NCI-H524 treated with DMSO at 0.1 percent for 48 hours (cell line): ENCODE results near the gene ZNF488.

ENCODE experiments used
- DNase-seq: peaks from one replicate; lab custom pipeline; 2025; lab: John Stamatoyannopoulos, UW

Gene ZNF488

DNA sequence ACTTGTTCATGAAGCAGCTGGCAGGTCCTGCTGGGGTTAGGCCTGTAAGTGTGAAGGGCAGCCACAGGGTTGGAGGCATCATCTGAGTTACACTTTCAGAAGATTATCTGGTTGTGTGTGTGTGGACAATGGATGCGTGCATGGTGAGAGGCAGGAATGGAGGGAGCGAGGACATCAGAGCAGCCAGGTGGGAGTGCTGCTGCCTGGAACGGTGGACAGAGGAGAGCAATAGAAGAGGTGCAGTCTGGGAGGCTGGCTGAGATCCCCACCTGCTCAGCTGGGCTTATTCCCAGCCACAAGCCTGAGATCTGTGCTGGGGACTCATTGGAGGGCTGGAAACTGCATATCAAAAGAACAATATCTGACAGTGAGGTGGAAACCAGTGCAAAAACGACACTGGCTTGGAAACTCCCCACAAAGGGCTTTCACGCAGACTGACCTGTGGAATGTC lies 17.9 kb downstream of the ZNF488 start:
- no peak for DNase-seq

DNA sequence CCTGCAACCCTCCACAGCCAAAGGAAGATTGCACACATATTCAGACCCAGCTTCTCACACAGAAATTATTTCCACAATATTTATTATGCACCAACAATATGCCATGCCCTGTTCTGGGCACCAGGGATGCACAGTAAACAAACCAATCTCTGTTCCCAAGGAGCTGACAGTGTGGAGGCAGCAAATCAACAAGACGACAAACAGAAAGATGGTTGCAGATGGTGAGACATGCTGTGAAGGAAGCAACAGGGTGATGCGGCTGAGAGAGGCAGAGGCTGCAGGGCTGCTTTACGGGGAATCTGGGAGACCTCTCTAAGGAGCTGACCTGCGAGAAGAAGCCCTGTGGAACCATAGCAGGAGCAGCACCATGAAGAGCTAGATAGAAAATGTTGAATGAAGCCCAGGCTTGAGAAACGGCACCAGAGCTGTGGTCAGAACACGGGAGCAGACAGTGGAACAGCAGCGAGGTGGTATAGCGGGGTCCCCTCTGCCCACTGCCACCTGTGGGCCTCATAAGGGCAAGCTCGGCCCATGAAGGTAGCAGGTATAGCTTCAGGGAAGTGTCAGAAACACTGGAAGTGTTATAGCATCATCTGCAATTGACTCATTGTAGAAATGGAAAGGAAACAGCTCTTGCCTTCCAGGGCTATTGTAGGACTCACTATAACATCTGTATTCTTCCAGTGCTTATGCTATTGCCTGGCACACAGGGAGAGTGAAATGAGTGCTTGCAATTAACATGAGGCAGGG lies 18.5 kb downstream of the ZNF488 start:
- DNase-seq: no peak

DNA sequence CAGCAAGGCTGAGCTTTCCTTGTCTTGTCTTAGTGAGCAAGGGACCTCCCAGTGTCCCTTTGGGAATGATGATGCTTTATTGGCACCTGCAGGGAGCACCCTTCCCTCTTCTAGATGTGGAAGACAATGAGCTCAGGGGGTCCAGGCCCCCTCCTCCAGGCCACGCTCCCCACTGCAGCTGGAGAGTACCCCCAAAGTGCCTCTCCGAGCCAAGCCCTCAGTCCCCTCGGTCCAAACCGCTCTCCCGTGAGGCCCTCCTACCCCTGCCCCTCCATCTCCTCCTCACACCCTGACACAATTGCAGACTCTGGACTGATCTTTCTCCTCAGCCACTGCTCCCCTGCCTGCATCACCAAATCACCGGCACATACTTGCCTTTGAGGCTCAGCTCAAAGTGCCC lies 19.2 kb downstream of the ZNF488 start:
- DNase-seq: no peak

DNA sequence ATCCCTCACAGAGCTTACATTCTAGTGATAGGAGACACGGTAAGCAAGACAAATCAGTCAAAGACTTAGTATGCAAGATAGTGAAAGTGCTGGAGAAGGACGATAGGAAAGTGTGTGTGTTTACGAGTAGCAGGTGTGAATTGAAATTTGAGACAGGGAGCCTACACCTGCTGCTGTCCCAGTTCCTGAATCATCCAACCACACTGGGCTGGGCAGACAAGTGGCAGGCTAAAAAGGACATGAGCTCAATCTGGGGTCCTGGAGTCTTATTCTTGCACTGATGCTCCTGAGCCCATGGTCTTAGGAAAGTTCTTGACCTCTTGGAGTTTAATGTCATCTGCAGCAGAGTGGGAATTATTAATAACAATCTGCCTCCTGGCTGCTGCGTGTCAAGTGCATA lies 19.7 kb downstream of the ZNF488 start:
- no peak for DNase-seq

DNA sequence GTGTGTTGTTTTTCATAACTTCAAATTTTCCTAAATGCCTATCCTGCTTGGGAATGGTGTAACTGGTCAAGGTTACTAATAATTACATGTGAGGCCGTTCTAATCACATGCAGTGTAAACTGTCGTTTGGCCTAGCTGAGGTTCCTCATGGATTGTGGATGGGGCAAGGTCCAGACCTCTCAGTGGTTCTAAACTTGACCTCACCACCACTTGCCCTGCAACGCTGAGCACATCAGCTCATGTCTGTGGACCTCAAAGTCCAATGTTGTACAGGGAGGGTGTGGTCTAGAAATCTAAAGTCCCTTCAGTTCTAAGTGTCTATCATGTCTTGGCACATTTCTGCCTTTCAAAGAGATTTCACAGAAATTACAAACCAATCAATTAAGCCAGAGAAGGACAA lies 20.3 kb downstream of the ZNF488 start:
- DNase-seq: no peak

DNA sequence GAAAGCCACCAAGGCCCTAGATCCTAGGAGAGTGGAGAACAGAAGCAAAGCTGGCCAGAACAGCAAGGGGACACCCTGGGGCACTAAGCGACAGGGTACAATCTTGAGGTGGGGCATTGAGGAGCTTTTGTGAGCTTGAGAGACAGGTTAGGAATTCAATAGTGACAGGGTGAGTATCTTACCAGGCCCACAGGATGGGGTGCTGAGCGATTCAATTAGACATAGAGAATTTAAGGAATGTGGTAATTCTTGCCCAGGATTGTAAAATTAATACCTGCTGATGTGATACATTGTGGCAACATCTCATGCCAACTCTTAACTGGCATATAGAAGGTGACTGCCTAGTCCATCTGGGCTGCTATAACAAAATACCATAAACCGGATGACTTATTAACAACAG lies 21.9 kb downstream of the ZNF488 start:
- DNase-seq: no peak

DNA sequence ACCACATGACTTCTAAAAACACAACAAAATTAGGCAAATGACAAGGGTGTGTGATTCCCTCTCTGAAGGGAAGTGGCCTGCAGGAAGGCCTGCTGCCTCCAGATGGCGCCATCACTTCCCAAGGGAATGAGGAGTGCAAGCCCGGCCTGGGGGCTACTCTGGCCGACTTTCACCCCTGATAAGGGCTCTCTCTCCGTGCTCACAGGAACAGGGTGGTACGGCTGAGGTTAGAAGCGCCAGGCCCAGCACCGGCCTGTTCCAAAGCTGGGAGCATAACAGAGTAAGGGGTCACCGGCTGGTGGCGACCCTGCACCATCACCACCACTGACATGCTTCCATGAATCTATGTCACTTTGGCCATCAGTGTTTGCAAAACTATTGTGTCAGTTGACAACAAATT lies 22.8 kb downstream of the ZNF488 start:
- DNase-seq: no peak

DNA sequence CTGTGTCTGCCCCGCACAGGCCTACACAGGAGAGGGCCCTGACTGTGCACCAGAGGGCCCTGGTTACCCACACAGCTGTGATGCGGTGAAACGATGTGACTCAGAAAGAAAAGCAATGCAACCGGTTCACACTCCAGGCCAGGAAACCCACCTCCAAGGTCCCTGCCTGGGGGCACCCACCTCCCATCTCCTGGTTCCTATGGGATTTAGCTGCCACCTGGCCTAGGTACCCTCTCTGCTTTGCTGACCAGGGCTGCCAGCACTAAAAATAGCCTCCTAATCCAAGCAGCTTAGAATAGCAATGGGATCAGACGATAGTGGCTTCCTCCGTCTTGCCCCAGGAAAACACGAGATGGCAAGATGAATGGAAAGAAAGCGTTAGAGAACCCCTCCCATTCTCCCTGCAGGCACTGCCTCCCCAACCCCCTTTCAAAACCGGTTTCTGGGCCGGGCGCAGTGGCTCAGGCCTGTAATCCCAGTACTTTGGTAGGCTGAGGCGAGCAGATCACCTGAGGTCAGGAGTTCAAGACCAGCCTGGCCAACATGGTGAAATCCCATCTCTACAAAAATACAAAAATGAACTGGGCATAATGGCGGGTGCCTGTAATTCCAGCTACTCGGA lies 23.6 kb downstream of the ZNF488 start:
- DNase-seq: no peak

DNA sequence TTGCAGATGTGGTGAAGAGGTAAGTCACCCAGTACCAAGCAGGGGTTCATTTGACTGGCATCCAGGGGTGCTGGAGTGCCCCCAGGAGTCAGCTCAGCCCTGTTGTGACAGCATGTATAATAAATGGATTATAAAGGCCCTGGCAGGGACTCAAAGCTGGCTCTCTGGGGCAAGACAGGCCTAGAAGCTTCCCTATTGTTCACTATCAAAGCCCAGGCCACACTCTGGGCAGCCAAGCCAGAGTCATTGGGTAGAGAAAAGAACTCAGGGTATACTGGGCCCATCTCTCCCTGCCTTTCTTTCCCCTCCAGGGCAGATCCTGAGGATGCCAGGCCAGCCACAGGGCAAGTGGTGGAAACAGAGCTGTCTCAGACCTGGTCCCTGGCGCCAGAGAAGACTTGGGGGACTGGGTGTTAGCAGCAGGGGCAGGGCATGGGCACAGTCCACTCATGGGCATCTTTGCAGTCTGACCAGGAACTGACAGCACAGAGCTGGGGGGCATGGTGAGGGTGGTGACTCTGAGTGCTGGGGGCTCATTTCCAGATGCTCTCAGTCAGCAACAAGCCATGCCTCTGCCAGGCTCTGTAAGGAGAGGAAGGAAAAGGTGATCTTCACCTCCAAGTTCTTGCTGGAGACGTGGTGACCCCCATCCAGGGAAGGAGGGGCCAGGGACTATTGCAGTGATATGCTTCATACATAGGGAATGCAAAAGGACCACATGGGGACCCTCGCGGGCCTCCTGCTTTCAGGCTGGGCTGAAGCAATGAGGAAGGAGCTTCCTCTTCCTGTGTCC lies 24.3 kb downstream of the ZNF488 start:
- no peak for DNase-seq

DNA sequence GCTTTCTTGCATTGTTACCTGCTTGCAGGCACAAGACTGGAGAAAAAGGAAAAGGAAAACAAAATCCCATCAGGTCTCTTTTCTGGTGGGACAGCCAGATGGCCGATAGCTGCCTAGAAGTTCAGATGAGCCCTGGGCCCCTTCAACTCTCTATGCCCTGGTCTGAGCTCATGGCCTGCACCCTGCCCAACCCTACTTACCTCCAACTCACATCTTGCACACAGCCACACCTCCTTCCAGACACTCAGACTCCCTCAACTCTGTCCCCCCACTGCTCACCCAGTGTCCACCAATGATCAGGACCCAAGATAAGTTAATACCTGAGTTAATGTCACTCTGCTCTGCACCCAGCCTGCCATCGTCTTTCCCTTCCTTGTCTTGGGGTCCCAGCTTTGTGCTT lies 25.0 kb downstream of the ZNF488 start:
- no peak for DNase-seq

DNA sequence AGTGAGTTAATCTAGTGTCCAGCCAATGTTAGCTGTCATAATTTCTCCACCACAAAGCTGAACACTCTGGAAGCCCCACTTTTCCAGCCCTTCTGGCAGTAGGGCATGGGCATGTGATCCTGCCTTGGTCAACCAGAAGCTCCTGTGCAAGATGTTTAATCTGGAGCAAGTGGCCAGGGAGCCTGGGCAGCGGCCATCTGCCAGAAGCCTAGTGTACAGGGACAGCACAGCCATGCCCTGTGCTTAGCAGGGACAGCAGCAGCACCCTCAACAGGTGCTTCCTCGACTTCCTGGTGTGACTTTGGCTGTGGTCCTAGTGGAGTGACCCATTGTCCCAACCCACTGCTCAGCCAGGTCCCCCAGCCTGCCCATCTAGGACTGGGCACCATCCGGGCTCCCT lies 25.6 kb downstream of the ZNF488 start:
- DNase-seq: no peak

DNA sequence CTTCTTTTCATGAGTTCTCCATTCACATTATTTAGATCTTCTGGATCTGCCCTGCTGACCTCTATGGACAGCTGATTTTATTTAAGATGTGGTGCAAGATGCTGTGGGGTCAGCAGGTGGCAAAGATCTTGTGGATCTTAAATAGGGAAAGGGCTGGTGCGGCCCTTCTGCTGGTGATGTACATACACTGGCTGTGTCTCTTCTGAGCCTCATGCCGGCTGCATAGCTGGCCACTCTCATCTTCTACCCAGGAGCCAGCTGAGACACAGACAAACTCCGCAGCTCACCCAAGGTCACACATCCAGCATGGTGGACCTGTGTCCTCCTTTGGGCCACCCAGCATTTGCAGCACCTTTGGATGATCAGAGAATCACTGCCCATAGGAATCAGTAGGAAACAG lies 26.2 kb downstream of the ZNF488 start:
- DNase-seq: no peak

DNA sequence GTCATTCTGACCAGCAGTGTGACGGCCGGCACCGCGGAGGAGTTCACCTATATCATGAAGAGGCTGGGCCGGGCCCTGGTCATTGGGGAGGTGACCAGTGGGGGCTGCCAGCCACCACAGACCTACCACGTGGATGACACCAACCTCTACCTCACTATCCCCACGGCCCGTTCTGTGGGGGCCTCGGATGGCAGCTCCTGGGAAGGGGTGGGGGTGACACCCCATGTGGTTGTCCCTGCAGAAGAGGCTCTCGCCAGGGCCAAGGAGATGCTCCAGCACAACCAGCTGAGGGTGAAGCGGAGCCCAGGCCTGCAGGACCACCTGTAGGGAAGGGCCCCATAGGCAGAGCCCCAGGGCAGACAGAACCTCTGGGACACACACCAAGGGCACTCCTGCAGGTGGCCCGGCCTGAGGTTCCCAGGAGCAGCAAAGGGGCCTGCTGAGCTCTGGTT lies 26.9 kb downstream of the ZNF488 start:
- DNase-seq: no peak

DNA sequence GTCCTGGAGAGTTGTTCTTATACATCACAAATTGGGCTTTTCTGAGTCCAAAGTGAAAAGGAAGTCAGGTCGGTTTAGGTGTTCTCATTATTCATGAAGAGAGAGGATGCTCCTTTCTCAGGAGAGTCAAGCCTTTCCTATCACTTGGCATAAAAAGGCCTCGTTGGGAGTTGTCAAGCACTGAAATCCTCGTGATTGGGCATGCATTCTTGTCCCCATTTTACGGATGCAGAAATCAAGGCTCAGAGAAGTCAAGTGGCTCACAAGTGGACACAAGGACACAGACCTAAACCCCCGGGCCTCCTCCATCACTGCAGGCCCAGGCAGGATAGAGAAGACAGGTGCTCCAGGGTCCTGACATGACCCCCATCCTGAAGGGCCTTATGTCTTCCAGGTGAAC lies 27.4 kb downstream of the ZNF488 start:
- no peak for DNase-seq

DNA sequence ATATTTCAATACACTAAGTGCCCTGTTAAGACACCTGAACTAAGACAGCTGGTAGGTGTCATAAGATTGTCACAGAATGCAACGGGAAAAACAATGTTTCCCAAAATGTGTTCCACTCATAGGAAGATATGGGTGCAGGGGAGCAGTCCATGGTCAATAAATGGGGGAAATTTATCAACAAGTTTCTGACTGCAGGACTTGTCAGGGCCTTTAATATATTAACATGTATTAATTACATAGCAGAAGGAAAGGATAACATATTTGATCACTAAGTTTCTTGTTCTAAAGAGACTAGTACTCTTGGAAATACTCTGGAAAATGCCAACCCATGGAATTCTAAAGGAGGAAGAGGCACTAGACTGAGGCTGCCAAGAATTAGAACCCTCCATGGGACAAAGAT lies 29.2 kb downstream of the ZNF488 start:
- DNase-seq: no peak

DNA sequence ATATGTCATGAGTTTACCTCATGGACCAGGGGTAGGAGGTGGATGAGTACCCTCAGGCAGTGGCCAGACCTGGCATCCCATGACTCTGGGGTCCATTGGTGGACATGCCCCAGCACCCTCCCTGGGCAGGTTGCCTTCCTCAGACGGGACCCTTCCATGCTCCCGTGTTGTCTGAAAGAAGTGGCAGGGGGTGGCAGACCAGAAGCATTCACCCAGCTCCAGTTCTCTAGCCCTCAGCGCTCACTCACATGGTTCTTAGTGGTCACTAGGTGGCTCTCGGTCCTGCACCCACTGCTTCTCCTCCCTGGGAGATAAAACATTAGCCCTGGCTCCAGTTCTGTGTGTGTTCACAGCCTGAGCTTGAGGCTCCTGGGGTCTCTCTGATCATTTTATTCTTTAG lies 29.9 kb downstream of the ZNF488 start:
- no peak for DNase-seq

DNA sequence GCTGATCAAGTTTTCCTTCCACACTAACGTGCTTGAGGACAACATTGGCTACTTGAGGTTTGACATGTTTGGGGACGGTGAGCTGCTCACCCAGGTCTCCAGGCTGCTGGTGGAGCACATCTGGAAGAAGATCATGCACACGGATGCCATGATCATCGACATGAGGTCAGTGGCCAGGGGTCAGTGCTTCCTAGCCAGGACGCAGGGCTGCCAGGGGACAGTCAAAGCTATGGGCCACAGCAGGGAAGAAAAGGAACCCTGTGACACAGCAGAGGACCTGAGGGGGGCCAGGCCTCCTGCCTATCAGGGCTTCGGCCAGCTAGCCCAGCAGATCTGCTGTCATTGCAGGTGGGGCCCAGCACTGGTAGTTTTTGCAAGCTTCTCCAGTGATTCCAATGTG lies 30.7 kb downstream of the ZNF488 start:
- no peak for DNase-seq

DNA sequence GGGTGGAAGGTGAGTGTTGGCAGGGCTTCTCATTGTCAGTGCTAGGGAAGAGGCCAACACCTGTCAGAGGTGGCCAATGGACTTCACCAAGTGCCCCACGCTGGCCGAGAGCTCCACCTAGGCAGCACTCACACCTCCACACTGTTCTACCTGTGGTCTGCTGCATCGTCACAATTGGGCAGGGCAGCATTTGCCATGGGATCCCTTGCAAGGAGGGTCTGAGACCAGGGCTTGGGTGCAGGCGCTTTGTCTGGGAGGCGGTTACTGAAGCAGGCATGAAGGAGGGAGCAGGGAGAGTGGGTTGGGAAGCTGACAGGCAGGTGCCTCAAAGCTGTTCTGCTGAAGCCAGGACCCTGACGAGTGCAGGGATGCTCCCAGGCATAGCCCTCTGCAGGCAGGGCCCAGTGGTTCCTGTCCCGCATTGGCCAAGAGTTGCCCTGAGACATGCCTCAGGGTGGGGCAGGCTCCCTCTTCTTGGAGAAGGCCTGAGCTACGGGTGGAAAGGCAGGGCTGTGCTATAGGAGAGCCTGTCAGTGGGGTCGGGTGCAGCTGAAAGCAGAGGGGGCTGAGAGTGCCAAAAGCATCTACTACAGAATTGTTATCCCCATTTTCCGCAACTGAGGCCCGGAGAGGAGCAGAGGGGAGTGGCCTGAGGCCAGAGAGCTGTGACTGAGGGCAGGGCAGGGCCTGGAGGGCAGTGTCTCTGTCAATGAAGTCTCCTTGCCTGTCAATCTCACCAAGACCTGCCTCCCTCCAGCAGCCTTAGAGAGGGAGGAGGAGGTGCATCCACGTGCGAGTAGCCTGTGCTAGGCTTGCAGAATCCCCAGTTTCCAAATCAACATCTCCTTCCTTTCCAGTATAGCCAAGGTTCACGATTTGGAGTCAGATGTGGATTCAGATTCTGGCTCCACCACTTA lies 31.9 kb downstream of the ZNF488 start:
- no peak for DNase-seq

DNA sequence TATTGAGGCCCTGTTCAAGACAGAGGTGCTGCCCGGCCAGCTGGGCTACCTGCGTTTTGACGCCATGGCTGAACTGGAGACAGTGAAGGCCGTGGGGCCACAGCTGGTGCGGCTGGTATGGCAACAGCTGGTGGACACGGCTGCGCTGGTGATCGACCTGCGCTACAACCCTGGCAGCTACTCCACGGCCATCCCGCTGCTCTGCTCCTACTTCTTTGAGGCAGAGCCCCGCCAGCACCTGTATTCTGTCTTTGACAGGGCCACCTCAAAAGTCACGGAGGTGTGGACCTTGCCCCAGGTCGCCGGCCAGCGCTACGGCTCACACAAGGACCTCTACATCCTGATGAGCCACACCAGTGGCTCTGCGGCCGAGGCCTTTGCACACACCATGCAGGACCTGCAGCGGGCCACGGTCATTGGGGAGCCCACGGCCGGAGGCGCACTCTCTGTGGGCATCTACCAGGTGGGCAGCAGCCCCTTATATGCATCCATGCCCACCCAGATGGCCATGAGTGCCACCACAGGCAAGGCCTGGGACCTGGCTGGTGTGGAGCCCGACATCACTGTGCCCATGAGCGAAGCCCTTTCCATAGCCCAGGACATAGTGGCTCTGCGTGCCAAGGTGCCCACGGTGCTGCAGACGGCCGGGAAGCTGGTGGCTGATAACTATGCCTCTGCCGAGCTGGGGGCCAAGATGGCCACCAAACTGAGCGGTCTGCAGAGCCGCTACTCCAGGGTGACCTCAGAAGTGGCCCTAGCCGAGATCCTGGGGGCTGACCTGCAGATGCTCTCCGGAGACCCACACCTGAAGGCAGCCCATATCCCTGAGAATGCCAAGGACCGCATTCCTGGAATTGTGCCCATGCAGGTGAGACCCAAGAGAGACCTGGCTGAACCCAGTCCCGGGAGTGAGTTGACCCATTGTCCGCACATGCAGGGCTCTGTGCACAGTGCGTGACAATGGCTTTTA lies 33.1 kb downstream of the ZNF488 start:
- DNase-seq: no peak

DNA sequence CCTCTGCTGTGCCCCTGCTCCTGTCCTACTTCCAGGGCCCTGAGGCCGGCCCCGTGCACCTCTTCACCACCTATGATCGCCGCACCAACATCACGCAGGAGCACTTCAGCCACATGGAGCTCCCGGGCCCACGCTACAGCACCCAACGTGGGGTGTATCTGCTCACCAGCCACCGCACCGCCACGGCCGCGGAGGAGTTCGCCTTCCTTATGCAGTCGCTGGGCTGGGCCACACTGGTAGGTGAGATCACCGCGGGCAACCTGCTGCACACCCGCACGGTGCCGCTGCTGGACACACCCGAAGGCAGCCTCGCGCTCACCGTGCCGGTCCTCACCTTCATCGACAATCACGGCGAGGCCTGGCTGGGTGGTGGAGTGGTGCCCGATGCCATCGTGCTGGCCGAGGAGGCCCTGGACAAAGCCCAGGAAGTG lies 34.1 kb downstream of the ZNF488 start:
- no peak for DNase-seq

DNA sequence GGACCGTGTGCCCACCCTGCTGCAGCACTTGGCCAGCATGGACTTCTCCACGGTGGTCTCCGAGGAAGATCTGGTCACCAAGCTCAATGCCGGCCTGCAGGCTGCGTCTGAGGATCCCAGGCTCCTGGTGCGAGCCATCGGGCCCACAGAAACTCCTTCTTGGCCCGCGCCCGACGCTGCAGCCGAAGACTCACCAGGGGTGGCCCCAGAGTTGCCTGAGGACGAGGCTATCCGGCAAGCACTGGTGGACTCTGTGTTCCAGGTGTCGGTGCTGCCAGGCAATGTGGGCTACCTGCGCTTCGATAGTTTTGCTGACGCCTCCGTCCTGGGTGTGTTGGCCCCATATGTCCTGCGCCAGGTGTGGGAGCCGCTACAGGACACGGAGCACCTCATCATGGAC lies 34.6 kb downstream of the ZNF488 start:
- no peak for DNase-seq
